Lower leg skin (tissue), 4 donors: ENCODE measurements around the gene TCAP. TPM values are rescaled to one million over a fixed set of nuclear protein-coding genes. Genes with fewer than 3 reads are reported as not detected.

Source experiments
- DNase-seq, 2 donors: peaks; one replicate each; pipeline ENCODE4 v3.0.0-alpha.2; 2019; ENCODE audit warnings: low spot score in 2 of 2
- H3K4me3 ChIP-seq: fragments of 200-600 bp; sonication (generic); 2 replicates; pipeline ENCODE4 v1.5.1; 2017; ENCODE audit warnings: mild to moderate bottlenecking, low read depth; ENCODE audit not compliant: poor library complexity, severe bottlenecking
- CTCF ChIP-seq, 3 donors: fragments of 450-650 bp; IDR thresholded peaks; one replicate each; pipeline ENCODE4 v1.5.1; 2016; ENCODE audit warnings: antibody characterized with exemption in 3 of 3, mild to moderate bottlenecking in 3 of 3, moderate library complexity in 2 of 3
- POLR2A ChIP-seq, 2 donors: fragments of 450-650 bp; IDR thresholded peaks; one replicate each; pipeline ENCODE4 v1.6.1; 2016 to 2017; ENCODE audit warnings: antibody characterized with exemption in 2 of 2, mild to moderate bottlenecking in 1 of 2, moderate library complexity in 1 of 2
- WGBS, 2 donors: methylation state at CpG; one replicate each; pipeline ENCODE4 v1.1.5; 2018; 5-methylcytosine and 5-hydroxymethylcytosine counted together
- intact Hi-C: fragments of 100-400 bp; cut with DNase I; formaldehyde crosslinking; loops from one replicate; pipeline ENCODE4 v1.15.0; 2023; ENCODE audit warnings: low total_unique reads
- total RNA-seq, 4 donors: library from RNA; depleted of rRNA; stranded (reverse); fragments of >200 nt; gene quantifications; one replicate each; pipeline ENCODE4 v1.1.0, GENCODE V29; 2016

The TCAP gene
- total RNA-seq, 4 donors from 2014 or later = 0.44 to 3.8 (median 0.62) TPM; not detected in 1

DNA sequence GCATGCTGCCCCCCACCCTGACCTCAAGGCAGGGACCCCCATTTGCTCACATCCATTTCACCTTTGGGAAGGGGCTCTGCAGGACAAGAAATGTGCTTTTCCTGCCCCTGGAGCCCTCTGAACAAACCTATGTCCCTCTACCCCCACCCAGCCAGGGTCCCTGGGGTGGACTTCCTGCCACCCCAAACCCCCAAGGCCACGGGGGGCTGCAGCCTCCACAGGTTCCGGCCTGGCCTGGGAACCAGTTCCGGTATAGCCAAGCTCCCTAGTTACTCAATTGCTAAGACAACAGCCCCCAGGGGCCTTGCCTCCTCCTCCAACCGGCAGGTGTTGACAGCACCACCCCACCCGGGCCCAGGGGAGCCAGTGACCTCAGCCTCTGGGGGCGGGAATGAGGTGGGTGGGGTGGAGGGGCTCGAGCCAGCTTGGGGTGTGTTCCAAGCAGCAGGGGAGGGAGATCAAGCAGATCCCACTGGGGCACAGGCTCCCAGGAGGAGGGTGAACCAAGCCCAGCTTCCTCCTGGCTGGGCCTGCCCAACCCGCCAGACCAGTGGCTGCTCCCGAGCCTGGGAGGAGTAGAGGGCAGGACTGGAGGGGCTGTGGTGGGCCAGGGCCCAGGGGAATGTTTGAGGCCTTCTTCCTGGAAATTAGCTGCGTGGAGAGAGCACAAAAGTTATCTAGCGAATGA, 9.7 kb downstream of the TCAP start:
- WGBS, 2 donors = 32 to 34% methylated on average over 9 to 10 of the region's 11 CpGs
- no peak overlapping the region for H3K4me3 ChIP-seq
- TF ChIP-seq CTCF (IDR thresholded peaks at IDR 0.05) (no peak), POLR2A (IDR thresholded peaks at IDR 0.05) (no peak)
- intact Hi-C loops = no loop called here
- no peak for DNase-seq

- no peak for DNase-seq
- WGBS, 2 donors = 55 to 56% methylated on average over 9 to 10 of the region's 10 CpGs
- intact Hi-C loops = no loop called here
- TF ChIP-seq CTCF (IDR thresholded peaks at IDR 0.05) (no peak), POLR2A (IDR thresholded peaks at IDR 0.05) (no peak)
- no peak overlapping the region for H3K4me3 ChIP-seq
These were observed 10.4 kb downstream of the TCAP start for GRCh38 chr17:39675390-39676082.

DNA sequence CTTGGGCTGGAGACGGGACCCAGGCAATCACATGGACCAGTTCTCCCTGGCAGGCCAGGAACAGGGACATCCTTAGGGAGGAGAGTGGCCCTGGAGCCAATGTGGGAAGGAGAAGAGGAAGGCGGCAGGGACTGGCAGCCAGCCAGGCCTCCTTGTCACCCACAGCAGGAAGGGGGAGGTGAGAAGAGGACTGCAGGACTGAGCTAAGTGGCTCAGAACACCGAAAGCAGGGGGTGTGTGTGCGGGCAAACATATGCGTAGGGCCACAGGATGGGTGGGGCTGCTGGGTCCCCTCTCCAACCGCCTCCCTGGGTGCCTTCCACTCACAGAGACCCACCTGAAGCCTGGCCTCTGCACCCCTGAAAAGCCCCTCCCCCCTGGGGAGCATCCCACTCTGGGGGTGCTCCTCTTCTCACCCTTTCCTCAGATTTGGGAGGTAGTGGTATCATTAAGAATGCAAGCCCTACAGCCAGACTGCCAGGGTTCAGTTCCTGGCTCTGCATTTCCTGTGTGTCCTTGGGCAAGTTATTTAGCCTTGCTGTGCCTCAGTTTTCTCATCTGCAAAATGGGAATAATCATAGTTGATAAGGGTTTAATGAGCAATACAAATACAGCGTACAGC, 11.2 kb downstream of the TCAP start:
- intact Hi-C loops = no loop called here

DNA sequence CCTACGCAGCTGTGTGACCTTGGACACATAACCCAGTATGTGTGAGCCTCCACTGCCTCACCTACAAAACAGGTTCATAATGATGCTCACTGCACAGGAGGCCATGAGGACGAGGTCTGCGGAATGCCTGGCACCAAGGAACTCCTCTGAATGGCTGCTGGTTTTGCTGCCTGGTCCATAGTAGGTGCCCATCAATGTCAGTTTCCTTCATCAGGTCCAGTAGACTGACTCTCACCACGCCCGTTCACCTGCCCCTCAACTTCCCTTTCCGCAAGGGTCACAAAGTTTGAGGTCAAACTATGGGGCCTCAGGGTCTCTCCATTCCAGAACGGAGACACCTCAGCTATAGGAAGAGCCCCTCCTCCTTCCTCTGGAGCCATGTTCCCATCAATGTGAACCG, 11.9 kb downstream of the TCAP start:
- 92 to 93% methylated on average over 7 to 8 of the region's 8 CpGs for WGBS, 2 donors
- TF ChIP-seq CTCF (IDR thresholded peaks at IDR 0.05) (no peak), POLR2A (IDR thresholded peaks at IDR 0.05) (no peak)

More for the DNA sequence above, 11.2 kb downstream of the TCAP start:
- TF ChIP-seq CTCF (IDR thresholded peaks at IDR 0.05) (no peak), POLR2A (IDR thresholded peaks at IDR 0.05) (no peak)
- H3K4me3 ChIP-seq = no peak overlapping the region
- DNase-seq = no peak
- WGBS, 2 donors = 48 to 49% methylated on average over 7 of the region's 7 CpGs

DNA sequence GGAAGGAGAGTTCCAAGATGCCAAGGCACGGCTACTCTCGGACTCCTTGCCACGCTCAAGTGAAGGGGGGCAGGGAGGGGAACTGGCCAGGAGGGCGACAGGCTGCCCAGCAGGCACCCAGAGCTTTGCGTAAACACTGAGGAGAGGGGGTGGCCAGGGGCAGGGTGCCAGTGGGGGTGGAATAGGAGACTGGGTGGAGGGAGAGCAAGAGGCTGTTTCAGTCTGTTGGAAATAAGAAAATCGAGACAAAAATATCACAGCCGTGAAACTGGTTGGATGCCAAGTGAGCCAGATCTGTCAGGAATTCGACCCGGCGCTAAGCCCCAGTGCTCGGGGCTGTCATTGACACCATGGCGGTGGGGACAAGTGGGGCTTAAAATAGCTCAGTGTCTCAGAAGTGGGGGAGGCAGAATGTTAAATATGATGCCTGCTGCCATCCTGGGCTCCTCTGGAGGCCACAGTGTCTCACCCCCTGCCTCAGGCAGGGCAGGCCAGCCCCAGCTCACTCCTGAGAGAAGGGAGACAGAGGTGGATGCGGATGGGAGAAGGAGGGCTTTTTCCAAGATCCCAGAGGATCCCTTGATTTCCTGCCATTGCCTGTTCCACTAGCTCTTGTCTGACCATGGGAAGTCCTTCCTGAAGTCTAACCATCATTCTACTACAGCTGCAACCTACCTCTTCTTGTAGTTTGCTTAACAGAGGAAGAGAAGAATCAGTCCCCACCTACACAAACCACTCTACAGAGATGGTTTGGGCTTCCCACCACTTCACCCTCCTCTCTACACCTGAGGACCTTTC, 12.6 kb downstream of the TCAP start:
- H3K4me3 ChIP-seq = no peak overlapping the region
- no peak for TF ChIP-seq CTCF (IDR thresholded peaks at IDR 0.05)
- TF ChIP-seq POLR2A (IDR thresholded peaks at IDR 0.05) = no peak
- WGBS, 2 donors = 63 to 64% methylated on average over 13 of the region's 13 CpGs
- intact Hi-C loops = no loop called here
- DNase-seq = no peak

More for the DNA sequence above, 11.9 kb downstream of the TCAP start:
- no peak overlapping the region for H3K4me3 ChIP-seq
- no peak for DNase-seq
- intact Hi-C loops = no loop called here
